ENCODE measurements around the gene CR1L.
A peak's percentile ranks its signal among the peaks of the same experiment; 100 is the strongest.
"Not testable (repeated sequence)": the region's sequence is repeated elsewhere in the genome, so short reads cannot be mapped to it uniquely, and the experiment has no call there.

CR1L gene

GRCh38 chr1:207690551-207690950 lies 45.6 kb downstream of the CR1L start:
- DNase-seq, result not testable (repeated sequence)

GRCh38 chr1:207691010-207691409 lies 46.1 kb downstream of the CR1L start:
- no peak for DNase-seq

- no peak for DNase-seq
These were observed 46.9 kb downstream of the CR1L start for GRCh38 chr1:207691841-207692240.

- not testable (repeated sequence) for DNase-seq
These were observed 47.4 kb downstream of the CR1L start for GRCh38 chr1:207692291-207692690.

GRCh38 chr1:207695891-207696290 lies 51.0 kb downstream of the CR1L start:
- DNase-seq, result no peak

GRCh38 chr1:207698822-207699483 lies 54.0 kb downstream of the CR1L start:
- DNase-seq, result peak; percentile 36

- DNase-seq, result no peak
These were observed 57.4 kb downstream of the CR1L start for GRCh38 chr1:207702317-207702716.

GRCh38 chr1:207703712-207704111 lies 58.8 kb downstream of the CR1L start:
- no peak for DNase-seq

GRCh38 chr1:207708004-207708403 lies 63.1 kb downstream of the CR1L start:
- not testable (repeated sequence) for DNase-seq

- no peak for DNase-seq
These were observed 66.4 kb downstream of the CR1L start for GRCh38 chr1:207711285-207711684.

GRCh38 chr1:207712701-207713100 lies 67.8 kb downstream of the CR1L start:
- not testable (repeated sequence) for DNase-seq

GRCh38 chr1:207713529-207713928 lies 68.6 kb downstream of the CR1L start:
- DNase-seq, result no peak

GRCh38 chr1:207719234-207719633 lies 74.3 kb downstream of the CR1L start:
- no peak for DNase-seq

GRCh38 chr1:207728200-207728858 lies 83.4 kb downstream of the CR1L start:
- not testable (repeated sequence) for DNase-seq

GRCh38 chr1:207737503-207738157 lies 92.7 kb downstream of the CR1L start:
- not testable (repeated sequence) for DNase-seq

- DNase-seq, result not testable (repeated sequence)
These were observed 93.3 kb downstream of the CR1L start for GRCh38 chr1:207738158-207738659.

- DNase-seq, result no peak
These were observed 95.3 kb downstream of the CR1L start for GRCh38 chr1:207740207-207740606.

GRCh38 chr1:207742850-207743555 lies 98.1 kb downstream of the CR1L start:
- DNase-seq, result no peak

- no peak for DNase-seq
These were observed 99.1 kb downstream of the CR1L start for GRCh38 chr1:207744000-207744534.

GRCh38 chr1:207745285-207745684 lies 100.4 kb downstream of the CR1L start:
- no peak for DNase-seq

GRCh38 chr1:207745839-207746767 lies 101.2 kb downstream of the CR1L start:
- DNase-seq, result no peak

Data from left hindlimb (tissue), 1 donor.